AG20443 (cell line): Measurements from ENCODE around the gene SCFD2.
A peak's percentile ranks its signal among the peaks of the same experiment; 100 is the strongest.
"Not testable (repeated sequence)": the region's sequence is repeated elsewhere in the genome, so short reads cannot be mapped to it uniquely, and the experiment has no call there.

Experiments used
- DNase-seq: peaks from one replicate; pipeline ENCODE4 v3.0.0; 2012; ENCODE audit warnings: low spot score, mixed read lengths

The SCFD2 gene

GRCh38 chr4:53050361-53050774 lies 315.5 kb downstream of the SCFD2 start:
- DNase-seq: no peak

- no peak for DNase-seq
Observed at GRCh38 chr4:53049528-53049927, 316.3 kb downstream of the SCFD2 start.

GRCh38 chr4:53044651-53044960 lies 321.3 kb downstream of the SCFD2 start:
- DNase-seq: no peak

- no peak for DNase-seq
Observed at GRCh38 chr4:53043891-53044650, 321.8 kb downstream of the SCFD2 start.

GRCh38 chr4:53043055-53043454 lies 322.8 kb downstream of the SCFD2 start:
- no peak for DNase-seq

GRCh38 chr4:53040851-53041250 lies 325.0 kb downstream of the SCFD2 start:
- DNase-seq: no peak

- DNase-seq: no peak
Observed at GRCh38 chr4:53040459-53040815, 325.4 kb downstream of the SCFD2 start.

- no peak for DNase-seq
Observed at GRCh38 chr4:53039741-53040458, 326.0 kb downstream of the SCFD2 start.

- DNase-seq: no peak
Observed at GRCh38 chr4:53037892-53038291, 328.0 kb downstream of the SCFD2 start.

GRCh38 chr4:53032908-53033307 lies 333.0 kb downstream of the SCFD2 start:
- DNase-seq: not testable (repeated sequence)

GRCh38 chr4:53026233-53026632 lies 339.6 kb downstream of the SCFD2 start:
- DNase-seq: no peak

- no peak for DNase-seq
Observed at GRCh38 chr4:53023677-53024299, 342.1 kb downstream of the SCFD2 start.

GRCh38 chr4:53022513-53023100 lies 343.3 kb downstream of the SCFD2 start:
- DNase-seq: no peak

- no peak for DNase-seq
Observed at GRCh38 chr4:53021754-53022512, 343.9 kb downstream of the SCFD2 start.

GRCh38 chr4:53019485-53020382 lies 346.1 kb downstream of the SCFD2 start:
- DNase-seq: peak; percentile 70

- no peak for DNase-seq
Observed at GRCh38 chr4:53018471-53018870, 347.4 kb downstream of the SCFD2 start.

GRCh38 chr4:53016099-53016820 lies 349.6 kb downstream of the SCFD2 start:
- no peak for DNase-seq

GRCh38 chr4:53015681-53016080 lies 350.2 kb downstream of the SCFD2 start:
- DNase-seq: peak; percentile 24

GRCh38 chr4:53014881-53015280 lies 351.0 kb downstream of the SCFD2 start:
- no peak for DNase-seq
